ENCODE results near the gene MAP6.

MAP6 gene

DNA sequence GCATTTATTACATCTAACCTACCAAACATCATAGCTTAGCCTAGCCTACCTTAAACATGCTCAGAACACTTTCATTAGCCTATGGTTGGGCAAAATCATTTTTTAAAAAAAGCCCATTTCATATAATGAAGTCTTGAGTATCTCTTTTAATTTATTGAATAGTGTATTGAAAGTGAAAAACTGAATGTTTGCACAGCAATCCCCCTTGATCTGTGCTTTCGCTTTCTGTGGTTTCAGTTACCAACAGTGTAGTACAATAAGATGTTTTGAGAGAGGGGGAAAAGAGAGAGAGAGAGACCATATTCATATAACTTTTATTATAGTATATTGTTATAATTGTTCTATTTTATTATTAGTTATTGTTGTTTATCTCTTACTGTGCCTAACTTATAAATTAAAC is 8.4 kb upstream of the MAP6 start:
- Histone ChIP-seq H3K27me3 (replicated peaks; ENCODE audit: control insufficient read depth, insufficient read depth, low read length) (no peaks in the 10 kb centered on the region; the same call in 1 of the 2 replicates), H3K4me3 (replicated peaks; ENCODE audit: low read depth, low read length) (no peak overlapping the region), H3K36me3 (ENCODE audit: control insufficient read depth, insufficient read depth, low read length) (no peaks in the 10 kb centered on the region)
- no peak for DNase-seq (ENCODE audit: extremely low read depth, insufficient read length)
- TF ChIP-seq, protein P1, sequence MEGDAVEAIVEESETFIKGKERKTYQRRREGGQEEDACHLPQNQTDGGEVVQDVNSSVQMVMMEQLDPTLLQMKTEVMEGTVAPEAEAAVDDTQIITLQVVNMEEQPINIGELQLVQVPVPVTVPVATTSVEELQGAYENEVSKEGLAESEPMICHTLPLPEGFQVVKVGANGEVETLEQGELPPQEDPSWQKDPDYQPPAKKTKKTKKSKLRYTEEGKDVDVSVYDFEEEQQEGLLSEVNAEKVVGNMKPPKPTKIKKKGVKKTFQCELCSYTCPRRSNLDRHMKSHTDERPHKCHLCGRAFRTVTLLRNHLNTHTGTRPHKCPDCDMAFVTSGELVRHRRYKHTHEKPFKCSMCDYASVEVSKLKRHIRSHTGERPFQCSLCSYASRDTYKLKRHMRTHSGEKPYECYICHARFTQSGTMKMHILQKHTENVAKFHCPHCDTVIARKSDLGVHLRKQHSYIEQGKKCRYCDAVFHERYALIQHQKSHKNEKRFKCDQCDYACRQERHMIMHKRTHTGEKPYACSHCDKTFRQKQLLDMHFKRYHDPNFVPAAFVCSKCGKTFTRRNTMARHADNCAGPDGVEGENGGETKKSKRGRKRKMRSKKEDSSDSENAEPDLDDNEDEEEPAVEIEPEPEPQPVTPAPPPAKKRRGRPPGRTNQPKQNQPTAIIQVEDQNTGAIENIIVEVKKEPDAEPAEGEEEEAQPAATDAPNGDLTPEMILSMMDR (IDR thresholded peaks at IDR 0.05; ENCODE audit: insufficient read depth, low read length, poor library complexity, severe bottlenecking): no peak

DNA sequence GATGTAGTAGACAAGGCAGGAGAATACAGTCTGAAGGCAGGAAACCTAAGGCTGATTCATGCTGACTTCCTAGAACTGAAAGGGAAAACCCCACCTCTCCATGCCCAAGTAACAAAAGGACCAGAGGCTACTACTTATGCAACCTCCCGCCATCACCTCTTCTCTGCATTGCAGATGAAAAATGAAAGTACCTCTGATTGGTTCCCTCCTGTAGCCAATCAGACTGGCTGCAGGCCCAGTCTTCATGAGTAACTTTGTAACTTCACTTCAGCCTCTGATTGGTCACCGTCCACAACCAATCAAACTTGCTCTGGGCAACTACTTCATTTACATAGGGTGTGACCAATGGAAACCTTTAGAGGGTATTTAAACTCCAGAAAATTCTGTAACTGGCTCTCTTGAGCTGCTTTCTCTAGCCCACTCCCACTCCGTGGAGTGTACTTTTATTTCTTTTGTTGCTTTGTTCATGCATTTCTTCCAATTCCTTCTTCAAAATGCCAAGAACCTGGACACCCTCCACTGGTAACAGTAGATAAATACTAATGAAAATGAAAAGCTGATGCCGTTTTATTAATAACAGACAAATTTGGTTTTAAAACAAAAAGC is 5.2 kb upstream of the MAP6 start:
- Histone ChIP-seq H3K4me3 (replicated peaks; ENCODE audit: low read depth, low read length) (no peak overlapping the region), H3K27me3 (replicated peaks; ENCODE audit: control insufficient read depth, insufficient read depth, low read length) (no peaks in the 10 kb centered on the region; the same call in 1 of the 2 replicates), H3K36me3 (ENCODE audit: control insufficient read depth, insufficient read depth, low read length) (no peaks in the 10 kb centered on the region)
- TF ChIP-seq, protein P1 (IDR thresholded peaks at IDR 0.05; ENCODE audit: insufficient read depth, low read length, poor library complexity, severe bottlenecking): no peak
- DNase-seq (ENCODE audit: extremely low read depth, insufficient read length): no peak

- TF ChIP-seq, protein P1 (IDR thresholded peaks at IDR 0.05; ENCODE audit: insufficient read depth, low read length, poor library complexity, severe bottlenecking): no peak
- H3K27me3 ChIP-seq (replicated peaks; ENCODE audit: control insufficient read depth, insufficient read depth, low read length): no peaks in the 10 kb centered on the region; the same call in 1 of the 2 replicates
- DNase-seq (ENCODE audit: extremely low read depth, insufficient read length): peak; percentile 58
- no peaks in the 10 kb centered on the region for H3K36me3 ChIP-seq (ENCODE audit: control insufficient read depth, insufficient read depth, low read length)
- peak overlapping the region; percentile 50 for H3K4me3 ChIP-seq (replicated peaks; ENCODE audit: low read depth, low read length)
Measured at GRCh38 chr11:75667831-75668450, 897 bp downstream of the MAP6 start.

DNA sequence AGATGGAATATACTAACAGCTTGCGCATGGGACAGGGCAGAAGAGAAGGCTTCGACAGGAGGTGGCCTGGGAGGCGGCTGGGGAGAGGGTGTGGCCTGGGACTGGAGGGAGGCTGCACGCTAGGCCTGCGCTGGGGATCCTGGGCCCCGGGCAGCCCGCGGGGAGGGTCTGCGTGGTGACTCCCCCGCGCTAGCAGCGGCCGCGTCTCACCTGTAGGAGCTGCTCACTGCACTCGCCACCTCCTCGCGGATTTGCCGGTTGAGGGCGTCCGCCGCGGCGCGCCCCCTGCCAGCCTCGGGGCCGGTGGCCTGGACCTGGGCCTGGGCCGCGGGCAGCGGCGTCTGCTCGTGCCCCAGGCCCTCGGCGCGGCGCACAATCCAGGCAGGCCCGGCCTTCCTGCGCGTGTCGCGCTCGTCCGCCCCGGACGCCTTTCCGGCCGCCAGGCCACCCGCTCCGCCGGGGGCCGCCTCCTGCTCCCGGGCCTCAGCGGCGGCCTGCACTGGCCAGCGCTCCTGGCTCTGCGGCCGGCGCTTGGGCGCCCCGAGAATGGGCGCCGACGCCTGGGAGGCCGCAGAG is 1.5 kb downstream of the MAP6 start:
- no peak for DNase-seq (ENCODE audit: extremely low read depth, insufficient read length)
- TF ChIP-seq, protein P1 (IDR thresholded peaks at IDR 0.05; ENCODE audit: insufficient read depth, low read length, poor library complexity, severe bottlenecking): peak; percentile 5
- Histone ChIP-seq H3K4me3 (replicated peaks; ENCODE audit: low read depth, low read length) (peak overlapping the region; percentile 48), H3K27me3 (replicated peaks; ENCODE audit: control insufficient read depth, insufficient read depth, low read length) (no peaks in the 10 kb centered on the region; the same call in 1 of the 2 replicates), H3K36me3 (ENCODE audit: control insufficient read depth, insufficient read depth, low read length) (no peaks in the 10 kb centered on the region)

DNA sequence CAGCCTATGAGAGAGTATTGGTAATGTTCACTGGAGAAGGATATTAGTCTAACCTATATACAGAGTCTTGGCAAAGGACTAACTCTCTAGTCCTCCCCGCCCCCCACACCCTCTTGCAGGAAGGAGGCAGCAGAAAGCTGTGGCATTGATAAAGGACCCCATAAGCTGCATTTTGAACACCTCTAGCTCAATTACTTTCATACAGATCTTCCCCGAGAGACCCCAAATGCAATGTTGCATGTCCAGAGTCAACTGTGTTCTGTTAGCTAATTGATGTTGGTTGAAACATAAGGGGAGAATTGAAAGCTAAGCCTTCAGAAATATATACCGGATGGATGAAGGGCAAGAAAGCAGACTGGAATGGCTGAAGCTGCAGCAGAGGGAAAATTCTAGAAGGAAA is 2.8 kb downstream of the MAP6 start:
- Histone ChIP-seq H3K27me3 (replicated peaks; ENCODE audit: control insufficient read depth, insufficient read depth, low read length) (no peaks in the 10 kb centered on the region; the same call in 1 of the 2 replicates), H3K4me3 (replicated peaks; ENCODE audit: low read depth, low read length) (no peak overlapping the region), H3K36me3 (ENCODE audit: control insufficient read depth, insufficient read depth, low read length) (no peaks in the 10 kb centered on the region)
- no peak for DNase-seq (ENCODE audit: extremely low read depth, insufficient read length)
- TF ChIP-seq, protein P1 (IDR thresholded peaks at IDR 0.05; ENCODE audit: insufficient read depth, low read length, poor library complexity, severe bottlenecking): no peak
